GM19025 (cell line): ENCODE data around the gene UBE2E3.
A peak's percentile ranks its signal among the peaks of the same experiment; 100 is the strongest.
"Not testable (repeated sequence)": the region's sequence is repeated elsewhere in the genome, so short reads cannot be mapped to it uniquely, and the experiment has no call there.

Experiments used
- ATAC-seq: cut with Tn5 transposase; IDR thresholded peaks from one replicate; pipeline ENCODE4 v1.9.1; 2021; ENCODE audit warnings: mild to moderate bottlenecking, low read depth, moderate library complexity; ENCODE audit not compliant: unreplicated experiment

The UBE2E3 gene

GRCh38 chr2:181070119-181070835 is 89.9 kb downstream of the UBE2E3 start:
- no peak for ATAC-seq

GRCh38 chr2:181070836-181071200 is 90.4 kb downstream of the UBE2E3 start:
- ATAC-seq = no peak

- ATAC-seq = no peak
Measured at GRCh38 chr2:181072486-181073235, 92.3 kb downstream of the UBE2E3 start.

- no peak for ATAC-seq
Measured at GRCh38 chr2:181073896-181074295, 93.5 kb downstream of the UBE2E3 start.

GRCh38 chr2:181074457-181074856 is 94.1 kb downstream of the UBE2E3 start:
- ATAC-seq = no peak

GRCh38 chr2:181076658-181077057 is 96.3 kb downstream of the UBE2E3 start:
- ATAC-seq = no peak

- ATAC-seq = peak; percentile 81
Measured at GRCh38 chr2:181077128-181077709, 96.8 kb downstream of the UBE2E3 start.

GRCh38 chr2:181083140-181083539 is 102.7 kb downstream of the UBE2E3 start:
- no peak for ATAC-seq

- ATAC-seq = no peak
Measured at GRCh38 chr2:181085734-181086133, 105.3 kb downstream of the UBE2E3 start.

- ATAC-seq = not testable (repeated sequence)
Measured at GRCh38 chr2:181091920-181092319, 111.5 kb downstream of the UBE2E3 start.

GRCh38 chr2:181095486-181095885 is 115.1 kb downstream of the UBE2E3 start:
- no peak for ATAC-seq

- ATAC-seq = no peak
Measured at GRCh38 chr2:181103659-181104058, 123.3 kb downstream of the UBE2E3 start.

- no peak for ATAC-seq
Measured at GRCh38 chr2:181104512-181105115, 124.2 kb downstream of the UBE2E3 start.

GRCh38 chr2:181105562-181105961 is 125.2 kb downstream of the UBE2E3 start:
- no peak for ATAC-seq

GRCh38 chr2:181106229-181106628 is 125.8 kb downstream of the UBE2E3 start:
- ATAC-seq = no peak

- ATAC-seq = peak; percentile 98
Measured at GRCh38 chr2:181106789-181107627, 126.6 kb downstream of the UBE2E3 start.

- no peak for ATAC-seq
Measured at GRCh38 chr2:181107628-181107945, 127.2 kb downstream of the UBE2E3 start.

- ATAC-seq = no peak
Measured at GRCh38 chr2:181111059-181111458, 130.7 kb downstream of the UBE2E3 start.

- no peak for ATAC-seq
Measured at GRCh38 chr2:181112916-181113315, 132.5 kb downstream of the UBE2E3 start.
